NCI-H1930 (cell line): Measurements from ENCODE around the gene NRCAM.
A peak's percentile ranks its signal among the peaks of the same experiment; 100 is the strongest.

ENCODE experiments used
- DNase-seq, 2 experiments: peaks; one replicate each; lab custom pipeline; 2025; lab: John Stamatoyannopoulos, UW

NRCAM gene

GRCh38 chr7:108202743-108203142 is 253.5 kb downstream of the NRCAM start:
- DNase-seq = no peak

GRCh38 chr7:108201766-108202165 is 254.5 kb downstream of the NRCAM start:
- no peak for DNase-seq

GRCh38 chr7:108200326-108200725 is 255.9 kb downstream of the NRCAM start:
- DNase-seq = no peak

DNA sequence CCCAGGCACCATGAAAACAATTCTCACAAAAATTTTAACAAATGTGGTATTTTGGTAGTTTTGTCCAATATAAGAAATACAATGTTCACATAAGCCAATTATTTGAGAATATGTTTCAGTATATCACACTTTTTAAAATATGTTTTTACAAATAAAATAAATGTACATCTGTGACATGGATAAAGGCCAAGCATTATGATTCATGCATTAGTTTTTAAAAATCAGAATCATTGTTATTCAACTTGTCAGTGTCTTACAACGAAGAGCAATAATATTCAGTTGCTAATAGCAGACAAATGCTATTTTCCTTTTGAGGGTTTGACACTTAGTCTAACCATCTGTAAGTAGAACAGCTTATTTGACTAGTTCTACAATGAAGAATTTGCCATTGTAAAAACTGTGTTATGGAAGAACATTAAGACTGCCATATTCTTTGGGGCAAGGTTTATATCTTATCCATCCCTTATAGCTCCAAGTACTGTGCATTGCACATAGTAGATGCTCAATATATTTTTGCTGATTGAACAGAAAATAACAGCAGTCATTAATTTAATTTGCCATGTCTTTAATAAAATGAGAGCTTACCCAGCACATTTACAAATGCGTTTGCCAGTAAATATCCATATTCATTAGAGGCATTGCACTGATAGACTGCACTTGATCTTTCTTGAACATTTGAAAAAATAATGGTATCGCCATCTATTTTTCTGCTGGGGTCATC is 258.7 kb downstream of the NRCAM start:
- no peak for DNase-seq

- no peak for DNase-seq
These were observed 260.2 kb downstream of the NRCAM start for GRCh38 chr7:108196004-108196403.

DNA sequence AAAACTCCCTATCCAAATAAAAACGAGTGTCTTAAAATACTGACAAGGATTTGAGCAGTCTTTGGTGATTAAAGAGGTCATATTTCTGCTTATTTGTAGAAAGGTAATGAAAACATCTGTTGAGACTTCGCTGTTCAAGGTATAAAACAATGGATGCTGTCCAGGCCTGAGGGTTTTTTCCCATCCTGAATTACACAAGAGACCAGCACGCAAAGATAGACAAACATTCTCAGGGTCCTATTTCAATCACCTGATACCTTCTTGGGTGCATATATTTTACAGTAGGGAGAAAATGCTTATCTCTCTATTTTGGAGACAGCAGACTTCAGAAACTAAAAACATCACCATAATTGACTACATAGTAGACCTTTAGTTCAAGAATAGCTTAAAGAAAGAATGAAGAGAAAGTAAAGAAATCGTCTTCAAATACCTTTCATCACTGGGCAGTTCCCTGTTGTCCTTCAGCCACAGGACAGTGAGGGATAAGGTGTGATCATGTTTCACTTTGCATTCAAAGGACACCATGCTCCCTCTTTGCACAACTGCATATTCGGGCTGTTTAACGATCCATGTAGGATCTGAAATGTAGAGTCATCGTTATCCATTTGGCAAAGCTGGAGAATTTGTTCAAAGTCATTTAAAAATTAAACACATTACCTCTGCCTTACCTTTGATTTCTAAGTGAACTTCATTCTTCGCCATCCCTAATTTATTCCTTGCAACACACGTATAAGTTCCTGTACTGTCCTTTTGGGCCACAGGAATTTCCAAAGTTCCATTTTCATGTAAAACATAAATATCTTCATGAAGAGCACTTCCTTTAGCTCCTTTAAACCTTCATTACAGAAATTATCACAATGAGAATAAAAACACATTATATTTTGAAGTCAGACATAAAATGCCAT is 262.4 kb downstream of the NRCAM start:
- no peak for DNase-seq

DNA sequence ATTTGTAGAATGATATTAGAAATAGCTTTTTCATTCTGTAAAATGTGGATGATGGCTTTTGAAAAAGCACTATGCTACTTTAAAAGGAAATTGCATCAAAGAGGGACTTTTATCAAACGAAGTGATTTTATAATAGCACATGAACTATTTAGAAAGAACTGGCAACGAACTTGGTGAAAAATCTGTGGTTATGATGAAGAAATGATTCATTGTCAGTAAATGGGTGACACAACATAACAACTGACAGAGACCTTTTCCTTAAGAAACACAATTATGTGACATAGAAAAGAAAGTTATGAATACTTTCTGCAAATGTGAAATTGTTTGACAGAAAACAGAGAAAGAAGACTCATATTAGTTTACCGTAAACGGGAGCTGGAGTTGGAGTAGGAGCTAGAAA is 265.3 kb downstream of the NRCAM start:
- DNase-seq = no peak

GRCh38 chr7:108189733-108190388 is 266.4 kb downstream of the NRCAM start:
- no peak for DNase-seq

GRCh38 chr7:108188724-108189123 is 267.5 kb downstream of the NRCAM start:
- no peak for DNase-seq

- peak; percentile 25 to 33 for DNase-seq
These were observed 274.9 kb downstream of the NRCAM start for GRCh38 chr7:108181073-108181985.

DNA sequence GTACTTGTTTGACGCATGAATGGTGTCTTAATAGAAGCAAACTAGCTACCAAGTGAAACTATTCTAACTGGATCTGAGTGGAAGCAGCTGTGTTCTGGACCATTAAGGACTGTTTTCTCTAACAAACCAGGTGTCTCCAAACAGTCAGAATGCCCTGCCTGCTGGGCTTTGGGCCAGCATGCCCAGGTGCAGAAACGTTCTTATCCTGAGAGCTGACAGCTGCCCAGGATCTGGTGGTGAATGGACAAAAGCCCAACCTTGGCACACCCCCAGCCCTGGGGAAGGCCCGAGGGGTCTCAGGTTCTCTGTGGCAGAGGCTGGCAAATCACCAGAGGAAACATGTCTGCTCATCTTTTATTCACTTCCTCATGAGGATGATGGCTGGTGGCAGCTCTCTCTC is 277.8 kb downstream of the NRCAM start:
- no peak for DNase-seq

DNA sequence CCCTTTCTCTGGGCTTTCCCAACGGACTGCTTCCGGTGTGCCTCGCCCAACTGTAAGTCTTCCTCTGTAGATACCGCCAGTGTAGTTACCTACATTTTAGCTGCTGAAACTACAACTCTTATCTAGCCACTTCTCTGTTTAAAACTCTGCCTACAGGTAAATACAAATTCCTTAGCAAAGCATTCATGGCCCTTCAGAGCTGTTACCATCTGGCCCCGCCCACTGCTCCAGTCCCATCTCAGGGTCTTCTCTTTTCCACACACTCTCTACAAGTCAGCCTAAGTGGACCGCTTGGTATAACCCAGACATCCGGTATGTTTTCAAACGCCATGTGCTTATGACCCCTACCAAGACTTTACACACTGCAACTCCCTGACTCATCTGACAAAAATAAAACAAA is 285.1 kb downstream of the NRCAM start:
- no peak for DNase-seq

DNA sequence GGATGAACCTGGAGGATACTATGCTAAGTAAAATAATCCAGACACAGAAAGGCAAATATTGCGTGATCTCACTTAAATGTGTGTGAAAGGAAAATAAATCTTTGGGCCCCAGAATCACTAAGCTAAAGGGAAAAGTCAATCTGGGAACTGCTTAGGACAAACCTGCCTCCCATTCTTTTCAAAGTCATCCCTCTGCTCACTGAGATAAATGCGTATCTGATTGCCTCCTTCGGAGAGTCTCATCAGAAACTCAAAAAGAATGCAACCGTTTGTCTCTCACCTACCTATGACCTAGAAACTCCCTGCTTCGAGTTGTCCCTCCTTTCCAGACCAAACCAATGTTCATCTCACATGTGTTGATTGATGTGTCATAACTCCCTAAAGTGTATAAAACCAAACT is 286.0 kb downstream of the NRCAM start:
- DNase-seq = no peak

DNA sequence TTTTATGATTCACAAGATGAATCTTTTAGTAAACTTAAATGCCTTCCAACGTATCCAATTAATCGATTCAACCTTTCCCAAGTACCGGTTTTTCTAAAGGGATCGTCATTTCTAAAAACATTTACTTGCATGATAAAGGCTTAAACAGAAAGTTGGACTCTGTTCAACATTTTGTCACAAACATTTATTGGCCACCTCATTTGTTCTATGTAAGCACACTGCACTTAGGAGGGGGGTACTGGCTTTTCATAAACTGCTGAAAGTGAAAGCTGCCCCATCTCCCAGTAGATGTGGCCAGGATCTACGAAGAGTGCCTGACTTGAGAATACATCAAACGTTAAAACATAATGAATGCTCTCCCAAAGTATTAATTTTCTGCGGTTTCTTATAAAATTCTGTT is 288.8 kb downstream of the NRCAM start:
- no peak for DNase-seq

- no peak for DNase-seq
These were observed 289.5 kb downstream of the NRCAM start for GRCh38 chr7:108166687-108167086.

DNA sequence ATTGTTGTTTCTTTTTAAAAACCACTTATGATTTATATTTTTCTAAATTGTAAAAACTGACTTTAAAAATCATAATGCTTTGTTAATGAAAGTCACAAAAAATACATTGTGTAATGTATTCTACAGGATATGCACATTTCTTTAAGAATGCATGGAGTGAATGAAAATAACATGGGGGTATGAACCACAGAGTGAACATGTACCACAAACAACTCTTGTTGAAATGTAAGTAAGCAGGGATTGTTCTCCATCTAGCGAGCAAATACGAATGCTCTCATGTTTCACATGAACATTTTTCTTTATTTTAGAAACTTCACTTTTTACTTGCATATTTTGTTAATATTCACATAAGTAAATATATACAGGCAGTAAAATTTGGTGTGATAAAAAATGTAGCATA is 290.5 kb downstream of the NRCAM start:
- DNase-seq = no peak

DNA sequence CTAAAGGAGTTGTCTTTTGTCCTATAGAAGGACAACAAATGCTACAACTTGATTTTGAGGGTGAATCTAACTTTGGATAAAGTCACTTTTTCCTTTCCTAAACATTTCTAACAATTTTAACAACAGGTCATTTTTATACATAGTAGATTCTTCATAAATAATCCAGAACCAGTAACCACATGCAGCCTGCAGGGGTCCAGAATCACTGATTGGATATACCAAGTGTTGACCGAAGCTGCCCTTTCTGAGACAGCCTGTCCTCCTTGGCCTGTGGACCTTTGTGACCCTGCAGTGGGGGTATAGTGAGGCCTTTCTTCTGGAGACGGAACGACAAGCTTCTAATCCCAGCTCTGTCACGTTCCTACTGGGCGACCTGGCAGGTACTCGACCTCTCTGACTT is 291.3 kb downstream of the NRCAM start:
- DNase-seq = no peak

GRCh38 chr7:108164342-108164741 is 291.9 kb downstream of the NRCAM start:
- DNase-seq = no peak

- DNase-seq = no peak
These were observed 297.5 kb downstream of the NRCAM start for GRCh38 chr7:108158776-108159175.

- no peak for DNase-seq
These were observed 298.5 kb downstream of the NRCAM start for GRCh38 chr7:108157606-108158335.
